Stomach (tissue), 4 donors: ENCODE measurements around the gene HAL.

ENCODE experiments used
- EP300 ChIP-seq: sonication (generic); formaldehyde crosslinking; IDR thresholded peaks from one replicate; pipeline ENCODE4 v1.6.1; 2017; ENCODE audit warnings: antibody characterized with exemption
- POLR2A ChIP-seq, 4 donors: fragments of 450-650 bp; IDR thresholded peaks; one replicate each; pipeline ENCODE4 v1.6.1; 2016; ENCODE audit warnings: antibody characterized with exemption in 4 of 4, control low read depth in 2 of 4, mild to moderate bottlenecking in 1 of 4, moderate library complexity in 1 of 4
- POLR2AphosphoS5 ChIP-seq, 3 donors: sonication (generic); formaldehyde crosslinking; IDR thresholded peaks; one replicate each; pipeline ENCODE4 v1.6.1; 2016; ENCODE audit warnings: antibody characterized with exemption in 3 of 3
- TF ChIP-seq, protein P1 (sequence below), 7 experiments: fragments of 450-650 bp in 4 of 7; fragments of 200-600 bp in 3 of 7; sonication (generic) in 3 of 7; IDR thresholded peaks; one replicate each; pipeline ENCODE4 v1.5.1; 2016 to 2019; ENCODE audit warnings: antibody characterized with exemption in 7 of 7, control low read depth in 2 of 7, mild to moderate bottlenecking in 1 of 7

DNA sequence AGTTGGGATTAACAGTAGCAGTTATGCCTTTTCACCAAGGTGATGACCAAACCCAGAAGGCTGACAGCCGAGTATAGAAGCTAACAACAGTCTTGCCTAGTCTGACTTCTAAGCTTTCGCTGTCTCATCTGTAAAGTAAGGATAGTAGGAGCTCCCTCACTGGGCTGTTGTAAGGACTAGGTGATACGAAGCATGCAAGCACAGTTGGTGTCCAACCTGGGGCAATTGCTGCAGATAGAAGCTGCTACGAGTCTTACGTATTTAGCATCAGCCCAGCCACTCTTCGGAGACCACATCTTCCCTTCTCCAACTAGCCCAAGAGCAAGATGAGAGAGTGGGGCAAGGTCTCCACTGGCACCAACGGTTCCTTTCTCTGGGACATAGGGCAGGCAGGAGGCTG lies 6.0 kb downstream of the HAL start:
- TF ChIP-seq EP300 (no peak), POLR2AphosphoS5 (IDR thresholded peaks at IDR 0.05) (no peak), POLR2A (IDR thresholded peaks at IDR 0.05) (no peak)
- TF ChIP-seq, protein P1, sequence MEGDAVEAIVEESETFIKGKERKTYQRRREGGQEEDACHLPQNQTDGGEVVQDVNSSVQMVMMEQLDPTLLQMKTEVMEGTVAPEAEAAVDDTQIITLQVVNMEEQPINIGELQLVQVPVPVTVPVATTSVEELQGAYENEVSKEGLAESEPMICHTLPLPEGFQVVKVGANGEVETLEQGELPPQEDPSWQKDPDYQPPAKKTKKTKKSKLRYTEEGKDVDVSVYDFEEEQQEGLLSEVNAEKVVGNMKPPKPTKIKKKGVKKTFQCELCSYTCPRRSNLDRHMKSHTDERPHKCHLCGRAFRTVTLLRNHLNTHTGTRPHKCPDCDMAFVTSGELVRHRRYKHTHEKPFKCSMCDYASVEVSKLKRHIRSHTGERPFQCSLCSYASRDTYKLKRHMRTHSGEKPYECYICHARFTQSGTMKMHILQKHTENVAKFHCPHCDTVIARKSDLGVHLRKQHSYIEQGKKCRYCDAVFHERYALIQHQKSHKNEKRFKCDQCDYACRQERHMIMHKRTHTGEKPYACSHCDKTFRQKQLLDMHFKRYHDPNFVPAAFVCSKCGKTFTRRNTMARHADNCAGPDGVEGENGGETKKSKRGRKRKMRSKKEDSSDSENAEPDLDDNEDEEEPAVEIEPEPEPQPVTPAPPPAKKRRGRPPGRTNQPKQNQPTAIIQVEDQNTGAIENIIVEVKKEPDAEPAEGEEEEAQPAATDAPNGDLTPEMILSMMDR (IDR thresholded peaks at IDR 0.05) = no peak
